ENCODE results near the gene EMC9.
A peak's percentile ranks its signal among the peaks of the same experiment; 100 is the strongest.

The EMC9 gene, protein sequence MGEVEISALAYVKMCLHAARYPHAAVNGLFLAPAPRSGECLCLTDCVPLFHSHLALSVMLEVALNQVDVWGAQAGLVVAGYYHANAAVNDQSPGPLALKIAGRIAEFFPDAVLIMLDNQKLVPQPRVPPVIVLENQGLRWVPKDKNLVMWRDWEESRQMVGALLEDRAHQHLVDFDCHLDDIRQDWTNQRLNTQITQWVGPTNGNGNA

DNA sequence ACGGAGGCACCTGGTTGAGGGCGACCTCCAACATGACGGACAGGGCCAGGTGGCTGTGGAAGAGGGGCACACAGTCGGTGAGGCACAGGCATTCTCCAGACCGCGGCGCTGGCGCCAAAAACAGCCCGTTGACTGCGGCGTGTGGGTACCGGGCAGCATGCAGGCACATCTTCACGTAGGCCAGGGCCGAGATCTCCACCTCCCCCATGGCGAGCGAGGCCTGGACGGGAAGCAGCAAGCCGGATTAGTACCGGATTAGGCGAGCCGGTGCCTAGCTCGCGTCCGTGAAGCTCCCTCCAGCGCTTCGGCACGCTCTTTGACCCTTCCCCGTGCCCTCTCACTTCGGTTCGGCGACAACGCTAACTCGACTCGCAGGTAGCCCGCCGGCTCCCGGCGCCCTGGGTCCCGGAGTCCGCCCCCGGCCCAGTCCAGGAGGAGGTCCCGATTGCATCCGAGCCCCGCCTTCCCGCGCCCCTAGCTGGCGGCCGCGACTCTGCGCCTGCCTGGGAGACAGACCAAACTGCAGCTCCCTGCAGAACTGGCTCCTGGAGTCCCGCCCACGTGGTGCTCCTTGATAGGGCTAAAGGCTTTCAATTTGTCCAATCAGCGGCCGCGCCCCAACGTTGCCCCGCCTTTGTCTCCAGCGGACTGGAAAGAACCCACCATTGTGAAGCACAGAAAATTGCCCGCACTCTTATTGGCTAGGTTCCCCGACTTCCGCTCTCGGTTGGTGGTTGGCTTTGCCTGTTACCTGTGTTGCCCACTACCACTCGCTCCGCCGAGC lies at the start of gene EMC9:
Gene EMC9 (minus strand): TSS at position 495 of the 784 bp plus-strand sequence. CDS start 287 bp downstream, at position 208.
- DNase-seq: peak; percentile 100

DNA sequence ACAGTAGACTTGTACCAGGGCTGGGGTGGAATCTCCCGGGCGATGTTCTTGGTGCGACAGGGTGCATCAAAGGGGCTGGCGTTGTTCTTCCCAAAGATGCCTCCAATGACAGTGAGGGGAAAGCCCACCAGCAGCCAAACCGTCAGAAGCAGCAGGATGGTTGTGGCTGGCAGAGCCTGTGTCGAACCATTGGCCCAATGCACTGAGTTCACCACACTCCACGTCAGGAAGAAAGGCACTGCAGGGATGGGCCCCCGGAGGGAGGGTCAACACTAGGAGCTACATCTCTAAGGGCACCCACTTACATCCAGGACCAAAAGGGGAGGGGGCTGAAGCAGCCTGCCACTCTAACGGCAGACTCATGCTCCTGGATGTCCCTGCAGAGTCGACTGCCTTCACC lies 49.0 kb upstream of the EMC9 start:
- no peak for DNase-seq

DNA sequence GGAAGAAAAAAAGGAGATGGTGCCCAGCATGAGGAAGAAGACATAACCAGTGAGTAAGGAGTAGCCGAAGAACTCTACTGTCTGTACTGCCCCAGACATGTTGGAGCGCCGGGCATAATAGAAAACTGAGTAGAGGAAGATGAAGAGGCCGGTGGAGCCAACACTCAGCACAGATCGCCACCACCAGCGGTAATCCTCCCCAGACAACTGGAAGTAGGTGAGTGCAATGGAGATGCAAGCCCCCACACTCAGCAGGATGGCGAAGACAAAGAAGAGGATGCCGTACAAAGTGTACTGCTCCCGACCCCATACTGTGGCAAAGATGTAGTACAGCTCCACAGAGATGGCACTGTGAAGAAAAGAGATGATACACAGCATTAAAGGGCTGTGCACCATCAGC lies 48.1 kb upstream of the EMC9 start:
- DNase-seq: no peak

DNA sequence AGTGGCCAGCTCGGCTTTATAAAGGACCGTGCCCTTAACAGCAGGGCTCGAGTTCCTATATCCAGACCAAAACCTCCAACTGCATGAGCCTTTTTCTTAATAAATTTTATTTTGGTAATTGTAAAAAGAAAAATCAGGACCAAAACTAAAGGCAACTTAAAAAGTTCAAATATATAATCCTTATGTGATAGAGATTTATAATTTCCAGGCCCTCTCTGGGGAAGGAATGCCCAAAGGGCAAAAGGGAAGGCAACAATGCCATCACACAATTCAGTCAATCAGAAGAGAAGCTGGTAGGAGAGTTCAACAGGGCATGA lies 47.6 kb upstream of the EMC9 start:
- DNase-seq: no peak

DNA sequence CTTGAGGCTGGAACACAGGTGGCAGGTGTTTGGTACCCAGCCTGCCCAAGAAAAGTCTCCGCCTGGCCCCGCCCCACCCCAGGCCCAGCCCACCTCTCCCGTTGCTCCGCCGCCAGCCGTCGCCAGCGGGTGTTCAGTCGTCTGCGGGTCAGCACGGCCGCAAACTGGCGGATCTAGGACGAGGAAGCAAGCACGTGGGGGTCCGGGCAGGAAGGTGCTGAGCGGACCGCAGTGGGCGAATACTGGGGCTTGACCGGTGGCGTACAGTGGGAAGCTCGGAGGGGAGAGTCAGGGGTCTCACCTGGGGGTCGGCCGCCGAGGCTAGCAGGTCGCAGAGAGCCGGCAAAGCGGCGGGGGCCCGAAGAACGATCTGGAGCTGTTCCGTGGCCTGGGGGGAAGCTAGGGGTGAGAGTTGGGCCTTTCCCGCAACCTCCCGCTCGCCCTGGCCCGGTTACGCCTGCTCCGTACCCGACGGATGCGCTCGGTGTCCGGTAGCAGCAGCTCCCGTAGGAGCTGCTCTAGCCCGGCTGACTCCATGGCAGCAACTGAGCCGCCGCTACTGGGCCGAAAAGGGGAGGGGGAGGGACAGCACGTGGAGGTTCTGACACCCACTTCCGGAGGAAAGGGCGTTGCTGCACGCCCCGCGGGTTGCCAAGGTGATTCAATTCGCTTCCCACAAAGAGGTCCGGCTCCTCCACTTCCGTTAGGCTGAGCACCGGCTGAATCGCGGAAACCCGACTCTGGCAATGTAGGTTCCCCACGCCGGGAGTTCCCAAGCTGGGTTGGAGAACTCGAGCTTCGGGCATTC lies 47.1 kb upstream of the EMC9 start, which contains the start of gene IPO4:
Gene IPO4 (minus strand): TSS at position 566 of the 808 bp plus-strand sequence. CDS start 29 bp downstream, at position 537.
- peak; percentile 99 for DNase-seq

DNA sequence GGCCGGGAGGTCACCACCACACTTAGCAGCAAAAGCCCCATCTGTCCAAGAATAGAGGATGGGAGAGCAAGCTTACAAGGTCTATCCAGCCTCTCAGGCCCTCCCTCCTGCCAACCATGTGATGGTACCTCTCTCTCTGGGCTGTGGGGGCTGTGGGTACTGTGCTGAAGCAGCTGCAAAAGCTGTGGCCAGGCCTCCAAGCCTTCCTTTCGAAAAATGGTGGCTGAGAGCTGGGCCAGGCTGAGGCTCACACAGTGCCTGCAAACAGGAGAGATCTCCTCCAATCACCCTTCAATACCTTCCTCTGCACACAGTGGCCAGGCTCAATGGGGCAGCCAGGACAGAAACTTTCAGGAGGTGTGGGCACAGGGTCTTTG lies 46.1 kb upstream of the EMC9 start:
- DNase-seq: no peak

DNA sequence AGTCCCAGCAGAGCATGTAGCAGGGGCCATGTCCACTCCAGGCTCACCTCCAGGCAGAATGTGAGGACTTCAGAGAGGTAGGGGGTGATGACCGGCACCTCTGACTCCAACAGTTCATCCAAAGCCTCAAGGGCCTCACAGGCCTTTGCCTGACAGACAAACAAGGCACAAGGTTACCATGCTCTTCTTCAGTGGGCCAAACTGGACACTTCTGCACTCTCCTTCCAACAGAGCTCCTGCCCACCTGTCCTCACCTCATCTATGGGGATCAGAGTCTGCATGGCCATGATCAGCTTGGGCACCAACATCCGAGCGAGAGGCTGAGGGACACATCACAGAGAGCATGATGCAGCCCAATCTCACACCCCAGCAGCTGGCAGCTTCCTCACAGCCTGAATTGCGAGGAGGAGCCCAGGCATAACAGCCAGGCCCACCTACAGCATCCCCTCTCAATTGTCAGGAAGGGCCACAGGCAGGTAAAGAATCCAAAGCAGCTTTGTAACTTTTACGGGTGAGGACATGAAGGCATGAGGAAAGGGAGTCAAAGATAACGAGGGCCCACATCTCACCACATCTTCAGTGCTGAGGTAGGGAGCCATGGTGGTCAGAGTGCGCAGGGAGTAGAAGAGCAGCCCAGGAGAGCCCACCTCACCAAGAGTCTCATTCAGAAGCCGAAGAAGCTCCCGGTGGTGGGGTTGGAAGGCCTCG lies 45.6 kb upstream of the EMC9 start:
- no peak for DNase-seq

DNA sequence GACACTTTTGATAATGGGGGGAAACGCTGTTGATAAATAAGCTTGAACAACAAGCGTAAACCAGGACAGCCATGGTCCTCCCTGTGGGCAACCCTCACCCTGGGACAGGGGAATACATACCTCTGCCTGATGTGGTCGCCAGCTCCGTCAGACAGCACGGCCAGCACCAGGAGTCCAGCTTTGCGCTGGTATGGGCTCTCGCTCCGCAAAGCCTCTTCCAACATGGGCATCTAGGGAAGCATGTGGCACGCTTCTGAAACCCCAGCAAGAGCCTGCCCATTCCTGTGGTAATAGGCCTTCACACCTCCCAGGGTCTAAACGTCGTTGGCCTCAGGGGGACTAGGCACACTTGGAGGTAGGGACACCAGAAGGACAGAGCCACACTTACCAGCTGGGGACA lies 44.4 kb upstream of the EMC9 start:
- DNase-seq: no peak

DNA sequence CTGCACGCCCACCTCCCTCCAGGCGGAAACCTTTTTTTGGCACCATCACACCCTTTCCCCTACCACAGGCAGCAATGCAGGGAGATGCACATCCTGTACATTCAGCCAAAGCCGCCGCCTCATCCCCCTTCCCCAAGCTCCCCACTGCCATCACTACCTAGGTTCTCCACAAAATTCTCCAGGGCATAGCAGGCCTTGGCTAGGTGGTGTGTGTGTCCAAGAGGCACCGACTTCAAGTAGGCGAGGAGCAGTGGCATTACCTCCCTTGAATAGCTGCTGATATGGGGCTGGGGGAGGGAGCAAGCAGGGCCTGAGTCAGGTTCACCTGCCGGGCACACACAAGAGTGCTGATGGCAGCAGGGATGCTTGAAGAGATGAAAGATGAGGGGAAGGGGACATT lies 43.6 kb upstream of the EMC9 start:
- DNase-seq: no peak

DNA sequence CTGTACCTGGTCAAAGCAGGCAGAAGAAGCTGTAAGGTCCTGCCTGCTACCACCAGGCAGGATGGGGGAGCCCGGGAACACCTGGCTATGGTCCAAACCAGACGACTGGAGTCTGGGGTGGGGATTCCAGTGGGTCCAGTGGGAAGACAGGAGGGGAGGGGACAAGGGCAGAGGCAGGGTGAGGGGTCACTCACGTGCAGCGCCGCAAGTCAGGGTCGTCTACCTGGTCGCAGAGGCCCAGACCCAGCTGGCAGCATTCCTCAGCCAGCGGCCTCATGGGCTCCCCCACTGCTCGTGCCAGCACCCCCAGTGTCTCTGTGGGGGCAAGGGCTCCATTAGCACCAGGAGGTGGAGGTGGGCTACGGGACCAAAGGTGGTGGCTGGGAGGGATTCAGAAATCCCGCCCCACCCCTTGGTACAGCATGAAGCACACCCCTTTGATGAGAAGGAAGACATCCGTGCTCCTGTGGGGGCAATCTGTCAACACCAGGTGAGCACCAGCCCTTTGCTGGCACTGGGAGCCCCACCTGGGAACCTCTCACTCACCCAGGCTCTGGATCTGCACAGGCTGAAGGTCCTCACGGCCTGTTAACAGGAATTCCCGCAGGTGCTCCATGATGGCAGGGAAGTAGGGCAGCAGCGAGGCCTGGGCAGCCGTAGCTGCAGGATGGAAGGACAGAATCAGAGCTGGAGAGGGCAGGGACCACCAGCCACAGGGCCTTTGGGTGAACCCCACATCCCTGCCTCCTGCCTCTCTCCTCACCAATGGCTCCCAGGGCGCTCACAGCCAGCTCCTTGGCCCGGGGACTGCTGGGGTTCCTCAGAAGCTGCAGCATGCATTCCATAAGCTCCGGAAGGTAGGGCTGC lies 42.9 kb upstream of the EMC9 start:
- no peak for DNase-seq

DNA sequence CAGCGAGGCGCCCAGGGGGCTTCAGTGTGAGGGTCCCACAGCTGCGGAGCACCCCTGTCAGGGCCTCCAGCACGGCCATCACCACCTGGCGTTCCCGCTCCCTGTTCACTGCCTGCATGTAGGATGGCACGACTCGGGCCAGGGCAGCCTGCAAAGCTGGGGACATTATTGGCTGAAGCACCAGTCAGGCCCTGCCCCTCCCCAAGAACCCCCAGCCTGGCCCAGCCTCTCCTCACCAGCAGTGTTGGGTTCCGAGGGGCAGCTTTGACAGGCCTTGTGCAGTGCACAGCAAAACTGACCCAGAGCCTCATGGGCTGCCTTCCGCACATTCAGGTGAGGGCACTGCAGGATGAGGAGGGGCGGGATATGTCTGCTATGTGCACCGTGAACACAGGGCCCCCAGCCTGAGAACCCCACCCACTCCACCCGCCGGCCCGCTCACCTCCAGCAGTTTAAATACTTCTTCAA lies 41.7 kb upstream of the EMC9 start:
- no peak for DNase-seq

DNA sequence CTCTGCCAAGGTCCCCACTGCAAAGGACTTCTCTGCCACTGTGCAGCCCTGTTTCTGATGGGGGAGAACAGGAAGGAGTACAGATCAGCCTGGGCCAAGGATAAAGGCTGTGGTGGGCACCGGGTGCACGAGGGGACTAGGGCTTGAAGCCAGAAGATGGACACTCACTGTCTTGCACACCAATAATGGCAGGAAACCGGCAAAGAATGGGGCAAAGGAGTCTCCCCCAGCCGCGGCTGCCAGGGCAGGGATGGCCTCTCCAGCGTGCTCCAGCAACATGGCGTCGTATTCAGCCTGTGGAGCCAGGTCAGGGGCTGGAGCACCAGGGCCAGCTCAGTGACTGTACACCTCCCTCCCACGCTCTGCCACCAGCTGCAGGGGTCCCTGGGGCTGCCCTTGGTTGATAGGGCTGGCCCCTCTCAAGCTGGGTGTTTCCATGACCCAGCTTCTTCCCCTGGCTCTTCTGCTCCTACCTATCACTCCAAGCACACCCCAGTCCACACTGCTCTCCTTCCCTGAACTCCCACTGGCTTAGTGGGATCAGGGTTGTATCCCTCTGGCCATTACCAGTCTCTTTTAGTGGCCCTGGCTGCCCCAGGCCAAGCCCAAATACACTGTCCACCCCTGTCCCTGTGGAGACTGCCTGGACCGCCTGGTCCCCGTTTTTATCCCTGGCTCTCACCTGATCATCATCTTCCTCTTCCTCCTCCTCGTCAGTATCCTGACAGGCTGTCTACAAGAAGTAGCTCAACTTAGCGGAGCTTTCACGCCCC lies 40.9 kb upstream of the EMC9 start:
- DNase-seq: no peak

DNA sequence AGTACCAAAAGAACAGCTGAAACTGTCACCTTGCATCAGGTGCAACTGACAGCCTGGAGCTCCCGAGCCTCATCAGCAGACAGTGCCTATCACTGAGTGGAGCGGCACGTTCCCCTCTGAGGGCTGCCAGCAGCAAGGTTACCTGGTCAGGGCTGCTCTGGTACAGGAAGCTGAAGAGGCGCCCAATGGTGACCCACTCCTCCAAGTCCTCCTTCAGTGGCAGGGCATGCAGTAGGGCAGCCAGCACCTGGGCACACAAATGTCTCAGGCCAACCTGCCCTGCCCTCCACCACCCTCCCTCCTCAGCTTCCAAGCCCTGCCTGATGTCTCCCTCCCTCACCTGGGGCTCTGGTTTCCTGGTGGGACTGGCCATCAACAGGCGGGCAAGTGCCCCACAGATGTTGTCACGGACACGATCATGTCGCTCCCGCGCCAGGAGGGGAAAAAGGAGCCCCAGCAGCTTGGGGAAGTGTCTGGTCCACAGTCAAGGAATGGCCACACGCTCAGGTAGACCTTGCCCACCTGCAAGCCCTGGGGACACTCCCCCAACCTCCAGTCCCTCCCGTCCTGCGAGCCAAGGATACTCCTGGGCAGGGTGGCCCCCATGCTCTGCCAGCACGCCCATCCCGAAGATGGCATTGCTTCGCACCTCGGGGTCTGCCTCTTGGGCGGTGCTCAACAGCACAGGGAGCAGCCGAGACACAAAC lies 40.1 kb upstream of the EMC9 start:
- no peak for DNase-seq

DNA sequence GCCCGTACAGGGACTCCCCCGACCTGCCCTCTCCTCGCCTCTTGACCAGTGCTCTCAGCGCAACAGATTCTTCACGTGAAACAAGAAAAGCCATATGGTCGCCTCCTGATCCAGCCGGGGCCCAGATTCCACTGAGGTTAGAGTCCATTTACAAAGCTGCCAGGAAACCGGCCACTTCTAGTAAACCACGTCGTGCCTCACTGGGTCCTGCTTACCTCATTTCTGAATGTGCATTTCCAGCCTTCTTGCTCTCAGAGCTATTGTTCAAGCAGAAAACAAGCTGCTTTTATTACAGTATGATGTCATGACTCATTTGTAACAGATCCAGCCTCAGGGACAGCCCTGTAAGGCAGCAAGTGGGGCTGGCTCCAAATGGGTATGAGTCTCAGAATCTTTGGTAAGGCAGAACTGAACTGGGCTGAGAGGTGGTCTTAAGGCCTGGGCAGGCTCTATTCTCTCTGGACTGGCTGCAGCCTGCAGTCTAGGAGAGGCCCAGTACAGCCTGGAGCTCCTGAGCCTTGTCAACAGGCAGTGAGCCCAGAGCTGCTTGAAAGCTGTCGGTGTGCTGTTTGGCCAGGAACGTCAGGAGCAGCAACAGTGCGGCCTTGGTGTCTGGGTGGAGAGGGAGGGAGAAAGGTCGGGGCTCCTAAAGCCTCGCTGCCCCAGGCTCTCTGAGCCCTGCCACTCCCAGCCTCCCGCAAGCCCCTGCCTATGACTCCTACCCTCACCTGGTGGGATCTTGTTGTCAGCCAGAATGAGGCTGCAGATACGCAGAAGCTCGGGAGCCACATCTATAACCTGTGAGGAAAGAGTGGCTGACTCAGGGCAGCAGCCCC lies 38.8 kb upstream of the EMC9 start:
- DNase-seq: no peak

DNA sequence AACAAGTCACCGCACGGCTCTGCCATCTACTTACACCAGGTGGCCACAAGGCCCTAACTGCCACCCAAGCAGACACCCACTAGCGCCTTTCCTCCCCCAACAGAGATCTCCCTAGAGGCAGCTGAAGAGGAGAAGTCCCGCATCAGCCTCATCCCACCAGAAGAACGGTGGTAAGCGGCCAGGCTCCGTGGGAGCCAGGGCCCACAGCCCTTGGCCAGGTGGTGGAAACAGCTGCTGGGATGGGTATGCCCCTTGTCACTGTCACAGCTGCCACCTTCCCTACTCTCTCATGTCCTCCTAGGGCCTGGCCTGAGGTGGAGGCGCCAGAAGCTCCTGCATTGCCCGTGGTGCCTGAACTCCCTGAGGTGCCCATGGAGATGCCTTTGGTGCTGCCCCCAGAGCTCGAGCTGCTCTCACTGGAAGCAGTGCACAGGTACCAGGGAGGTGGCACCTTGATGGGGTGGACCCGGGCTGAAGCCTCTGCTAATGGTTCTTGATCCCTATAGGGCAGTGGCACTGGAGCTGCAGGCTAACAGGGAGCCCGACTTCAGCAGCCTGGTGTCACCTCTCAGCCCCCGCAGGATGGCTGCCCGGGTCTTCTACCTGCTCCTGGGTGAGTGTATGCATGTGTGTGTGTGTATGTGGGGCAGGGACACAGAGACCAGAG lies 38.0 kb upstream of the EMC9 start:
- no peak for DNase-seq

DNA sequence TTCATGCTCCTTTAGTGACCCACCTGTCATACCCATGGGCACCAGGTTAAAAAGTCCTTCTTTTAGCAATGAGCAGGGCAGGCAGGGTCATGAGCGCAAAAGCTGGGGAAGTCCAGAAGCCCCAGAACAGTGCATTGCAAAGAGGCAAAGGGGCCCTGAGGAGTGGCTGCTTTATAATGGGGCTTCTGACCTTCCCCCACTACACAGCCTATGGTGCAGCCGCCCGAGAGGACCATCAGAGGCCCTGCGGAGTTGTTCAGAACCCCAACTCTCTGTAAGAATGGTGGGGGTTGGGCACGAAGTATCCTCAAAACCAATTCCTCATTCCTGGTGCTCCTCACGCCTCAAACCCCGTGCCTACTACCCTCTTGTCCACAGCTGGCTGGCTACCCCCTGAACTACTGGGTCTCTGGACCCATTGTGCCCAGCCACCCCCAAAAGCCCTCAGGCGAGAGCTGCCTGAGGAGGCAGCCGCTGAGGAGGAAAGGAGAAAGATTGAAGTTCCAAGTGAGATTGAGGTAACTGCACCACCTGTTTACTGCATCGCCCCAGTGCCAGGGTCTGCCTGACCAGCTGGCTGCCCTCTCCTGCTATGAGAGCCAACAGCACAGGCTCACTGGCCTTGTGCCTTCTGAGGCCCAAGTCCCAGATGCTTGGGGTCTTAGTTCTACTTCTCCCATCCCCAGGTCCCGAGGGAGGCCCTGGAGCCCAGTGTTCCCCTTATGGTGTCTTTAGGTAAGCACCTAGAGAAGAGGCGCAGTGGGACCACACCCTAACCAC lies 37.2 kb upstream of the EMC9 start:
- DNase-seq: no peak

DNA sequence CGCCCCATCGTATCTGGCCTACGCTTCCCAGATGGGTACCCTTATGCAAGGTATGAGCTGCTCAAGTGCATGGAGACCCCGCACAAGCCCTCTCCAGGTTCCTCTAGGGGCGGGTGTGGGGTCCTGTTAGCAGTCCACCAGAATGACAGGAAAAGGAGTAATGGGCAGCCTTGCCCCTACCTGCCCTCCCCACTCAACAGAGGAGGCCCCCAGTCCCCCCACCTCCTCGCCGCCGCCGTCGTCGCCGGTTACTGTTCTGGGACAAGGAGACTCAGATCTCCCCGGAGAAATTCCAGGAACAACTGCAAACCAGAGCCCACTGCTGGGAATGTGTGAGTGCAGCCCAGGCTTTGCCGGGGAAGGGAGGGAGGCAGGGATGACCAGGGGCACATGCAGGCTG lies 36.5 kb upstream of the EMC9 start:
- no peak for DNase-seq

Data from SHP77 (cell line).